ENCODE results near the gene SELENOF.

Gene SELENOF

GRCh38 chr1:86829321-86829720, 84.6 kb downstream of the SELENOF start:
- POLR2A ChIA-PET, result no interaction called here
- CTCF ChIA-PET, result interaction anchor here (1.2 to 9.2 kb wide), 2 partner anchors 255 to 297 kb away, joined by 3 to 119 read pairs; no protein-coding TSS in a partner anchor

GRCh38 chr1:86828024-86828423, 85.9 kb downstream of the SELENOF start:
- ChIA-PET CTCF (interaction anchor here (0.8 to 9.2 kb wide), 3 partner anchors 137 to 257 kb away, joined by 3 to 119 read pairs (median 4); no protein-coding TSS in a partner anchor), POLR2A (no interaction called here)
- DNase-seq (ENCODE audit: extremely low spot score), result no peak
- no peak for TF ChIP-seq CTCF (IDR thresholded peaks at IDR 0.05; ENCODE audit: control extremely low read depth, extremely low read depth, low read depth, missing control alignments)

More at GRCh38 chr1:86829321-86829720, 84.6 kb downstream of the SELENOF start:
- no peak for DNase-seq (ENCODE audit: extremely low spot score)
- no peak for TF ChIP-seq CTCF (IDR thresholded peaks at IDR 0.05; ENCODE audit: control extremely low read depth, extremely low read depth, low read depth, missing control alignments)

GRCh38 chr1:86826856-86827255, 87.1 kb downstream of the SELENOF start:
- ChIA-PET CTCF (interaction anchor here (0.7 to 4.5 kb wide), 3 partner anchors 77 to 257 kb away, joined by 3 to 24 read pairs (median 3); no protein-coding TSS in a partner anchor), POLR2A (no interaction called here)
- DNase-seq (ENCODE audit: extremely low spot score), result no peak
- TF ChIP-seq CTCF (IDR thresholded peaks at IDR 0.05; ENCODE audit: control extremely low read depth, extremely low read depth, low read depth, missing control alignments), result no peak

- DNase-seq (ENCODE audit: extremely low spot score), result no peak
- ChIA-PET CTCF (interaction anchor here (1.1 to 4.5 kb wide), 3 partner anchors 8 to 262 kb away, joined by 3 to 24 read pairs (median 5); no protein-coding TSS in a partner anchor), POLR2A (no interaction called here)
- TF ChIP-seq CTCF (IDR thresholded peaks at IDR 0.05; ENCODE audit: control extremely low read depth, extremely low read depth, low read depth, missing control alignments), result no peak
Observed at GRCh38 chr1:86825319-86825718, 88.6 kb downstream of the SELENOF start.

- no peak for TF ChIP-seq CTCF (IDR thresholded peaks at IDR 0.05; ENCODE audit: control extremely low read depth, extremely low read depth, low read depth, missing control alignments)
- DNase-seq (ENCODE audit: extremely low spot score), result no peak
- ChIA-PET POLR2A (no interaction called here), CTCF (interaction anchor here (2.1 to 4.5 kb wide), 2 partner anchors 10 to 260 kb away, joined by 7 to 24 read pairs; no protein-coding TSS in a partner anchor)
Observed at GRCh38 chr1:86823821-86824500, 90.0 kb downstream of the SELENOF start.

- TF ChIP-seq CTCF (IDR thresholded peaks at IDR 0.05; ENCODE audit: control extremely low read depth, extremely low read depth, low read depth, missing control alignments), result no peak
- ChIA-PET CTCF (interaction anchor here (2.1 to 4.5 kb wide), 2 partner anchors 11 to 260 kb away, joined by 7 to 24 read pairs; no protein-coding TSS in a partner anchor), POLR2A (no interaction called here)
- no peak for DNase-seq (ENCODE audit: extremely low spot score)
Observed at GRCh38 chr1:86823386-86823785, 90.5 kb downstream of the SELENOF start.
